ENCODE measurements around the gene GSTA2. TPM values are rescaled to one million over a fixed set of nuclear protein-coding genes. Genes with fewer than 3 reads are reported as not detected.
"Not testable (repeated sequence)": the region's sequence is repeated elsewhere in the genome, so short reads cannot be mapped to it uniquely, and the experiment has no call there.

The GSTA2 gene
- total RNA-seq, 1 experiment from 2014 or later, result not detected

- no TSS peak for BruUV-seq (replicated peaks)
- no peak for TF ChIP-seq CTCF (conservative IDR thresholded peaks at IDR 0.05)
- no peak for TF ChIP-seq EZH2 (IDR thresholded peaks at IDR 0.05; ENCODE audit: low read depth)
- POLR2A ChIA-PET (ENCODE audit: unreplicated experiment), result no interaction called here
- Histone ChIP-seq H2AFZ (no peak overlapping the region), H3K27me3 (ENCODE audit: insufficient read depth, low read depth) (no peaks in the 10 kb centered on the region), H3K4me3 (no peak overlapping the region), H3K36me3 (ENCODE audit: low read depth) (no peaks in the 10 kb centered on the region), H3K9me2 (ENCODE audit: insufficient read depth) (no peaks in the 10 kb centered on the region), H3K4me2 (no peak overlapping the region), H3K4me1 (replicated peaks; ENCODE audit: insufficient read depth) (no peaks in the 10 kb centered on the region), H3F3A (ENCODE audit: insufficient read depth, low read depth) (no peaks in the 10 kb centered on the region), H3K27ac (no peak overlapping the region), H3K9me3 (ENCODE audit: insufficient read depth, low read depth) (no peaks in the 10 kb centered on the region), H3K79me2 (ENCODE audit: low read depth) (no peaks in the 10 kb centered on the region), H4K20me1 (ENCODE audit: insufficient read depth) (no peaks in the 10 kb centered on the region)
- CTCF ChIA-PET, result no interaction called here
- intact Hi-C loops (cut with micrococcal nuclease; ENCODE audit: unreplicated experiment), result no loop called here
- no peak for DNase-seq
Observed at GRCh38 chr6:52790861-52791260, 27.6 kb upstream of the GSTA2 start.

- H3K27me3 ChIP-seq (ENCODE audit: insufficient read depth, low read depth); H3K4me2 ChIP-seq; H3K36me3 ChIP-seq (ENCODE audit: low read depth); H3K4me3 ChIP-seq; H3K27ac ChIP-seq; BruUV-seq (replicated peaks); H3K9me2 ChIP-seq (ENCODE audit: insufficient read depth); H3K79me2 ChIP-seq (ENCODE audit: low read depth); POLR2A ChIA-PET (ENCODE audit: unreplicated experiment); H2AFZ ChIP-seq; H3K4me1 ChIP-seq (replicated peaks; ENCODE audit: insufficient read depth); H3K9me3 ChIP-seq (ENCODE audit: insufficient read depth, low read depth); intact Hi-C loops (cut with micrococcal nuclease; ENCODE audit: unreplicated experiment); H4K20me1 ChIP-seq (ENCODE audit: insufficient read depth); DNase-seq; CTCF ChIA-PET; H3F3A ChIP-seq (ENCODE audit: insufficient read depth, low read depth): not testable (repeated sequence)
Observed at GRCh38 chr6:52789658-52790057, 26.4 kb upstream of the GSTA2 start.

- no peak for DNase-seq
- POLR2A ChIA-PET (ENCODE audit: unreplicated experiment), result no interaction called here
- no peaks in the 10 kb centered on the region for H3K9me2 ChIP-seq (ENCODE audit: insufficient read depth)
- intact Hi-C loops (cut with micrococcal nuclease; ENCODE audit: unreplicated experiment), result no loop called here
- no peaks in the 10 kb centered on the region for H3F3A ChIP-seq (ENCODE audit: insufficient read depth, low read depth)
- H3K27ac ChIP-seq, result no peak overlapping the region
- no peaks in the 10 kb centered on the region for H3K36me3 ChIP-seq (ENCODE audit: low read depth)
- H3K4me3 ChIP-seq, result no peak overlapping the region
- no peak overlapping the region for H3K4me2 ChIP-seq
- H3K79me2 ChIP-seq (ENCODE audit: low read depth), result no peaks in the 10 kb centered on the region
- CTCF ChIA-PET, result no interaction called here
- H3K4me1 ChIP-seq (replicated peaks; ENCODE audit: insufficient read depth), result no peaks in the 10 kb centered on the region
- no peaks in the 10 kb centered on the region for H3K9me3 ChIP-seq (ENCODE audit: insufficient read depth, low read depth)
- H3K27me3 ChIP-seq (ENCODE audit: insufficient read depth, low read depth), result no peaks in the 10 kb centered on the region
- no TSS peak for BruUV-seq (replicated peaks)
- TF ChIP-seq CTCF (conservative IDR thresholded peaks at IDR 0.05) (no peak), EZH2 (IDR thresholded peaks at IDR 0.05; ENCODE audit: low read depth) (no peak)
- no peak overlapping the region for H2AFZ ChIP-seq
- no peaks in the 10 kb centered on the region for H4K20me1 ChIP-seq (ENCODE audit: insufficient read depth)
Observed at GRCh38 chr6:52788478-52788877, 25.2 kb upstream of the GSTA2 start.

- Histone ChIP-seq H3K9me2 (ENCODE audit: insufficient read depth) (no peaks in the 10 kb centered on the region), H3K27me3 (ENCODE audit: insufficient read depth, low read depth) (no peaks in the 10 kb centered on the region), H3K79me2 (ENCODE audit: low read depth) (no peaks in the 10 kb centered on the region), H3K4me3 (no peak overlapping the region), H4K20me1 (ENCODE audit: insufficient read depth) (no peaks in the 10 kb centered on the region), H2AFZ (no peak overlapping the region), H3F3A (ENCODE audit: insufficient read depth, low read depth) (no peaks in the 10 kb centered on the region), H3K9me3 (ENCODE audit: insufficient read depth, low read depth) (no peaks in the 10 kb centered on the region), H3K4me2 (no peak overlapping the region), H3K36me3 (ENCODE audit: low read depth) (no peaks in the 10 kb centered on the region), H3K4me1 (replicated peaks; ENCODE audit: insufficient read depth) (peaks cover 4% of the 10 kb centered on the region; the same call in 1 of the 2 replicates), H3K27ac (no peak overlapping the region)
- ChIA-PET POLR2A (ENCODE audit: unreplicated experiment) (no interaction called here), CTCF (no interaction called here)
- intact Hi-C loops (cut with micrococcal nuclease; ENCODE audit: unreplicated experiment), result no loop called here
- no TSS peak for BruUV-seq (replicated peaks)
- no peak for DNase-seq
- TF ChIP-seq CTCF (conservative IDR thresholded peaks at IDR 0.05) (no peak), EZH2 (IDR thresholded peaks at IDR 0.05; ENCODE audit: low read depth) (no peak)
Observed at GRCh38 chr6:52787917-52788316, 24.6 kb upstream of the GSTA2 start.

Measured in PC-9 (cell line).